Measurements from ENCODE around the gene YDJC. TPM values are rescaled to one million over a fixed set of nuclear protein-coding genes. Genes with fewer than 3 reads are reported as not detected.
A peak's percentile ranks its signal among the peaks of the same experiment; 100 is the strongest.

The YDJC gene
- total RNA-seq, 2 donors from 2014 or later: 45.7 to 63.0 TPM

DNA sequence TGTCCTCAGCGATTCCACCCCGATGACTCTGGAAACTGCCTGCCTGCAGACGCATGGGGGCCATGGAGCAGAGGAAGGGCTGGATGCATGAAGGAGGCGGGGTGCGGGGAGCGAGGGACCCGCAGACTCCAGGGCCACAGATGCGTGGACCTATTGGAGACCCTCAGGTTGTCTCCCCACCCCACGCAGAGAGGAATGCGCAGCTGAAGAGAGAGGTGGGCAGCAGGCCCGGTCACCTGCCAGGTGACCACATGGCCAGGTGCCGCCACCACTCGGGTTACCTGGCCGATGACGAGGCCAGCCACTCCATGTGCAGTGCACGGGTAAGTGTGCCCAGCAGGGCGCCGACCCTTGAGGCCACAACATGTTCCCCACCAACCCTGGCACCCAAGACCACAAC, 3.1 kb upstream of the YDJC start:
- WGBS, 2 donors: 95 to 96% methylated on average over 16 to 18 of the region's 18 CpGs
- intact Hi-C loops (cut with DNase I): no loop called here
- Histone ChIP-seq H3K27ac (no peak overlapping the region), H3K4me3 (no peak overlapping the region), H3K27me3 (no peaks in the 10 kb centered on the region), H3K9me3 (no peaks in the 10 kb centered on the region), H3K4me1 (peaks cover 18% of the 10 kb centered on the region), H3K36me3 (replicated peaks in 1 of 2; ENCODE audit: insufficient read depth in 1 of 2, low read depth in 2 of 2) (no peaks in the 10 kb centered on the region)
- ATAC-seq: no peak
- no peak for DNase-seq
- TF ChIP-seq, protein P1, sequence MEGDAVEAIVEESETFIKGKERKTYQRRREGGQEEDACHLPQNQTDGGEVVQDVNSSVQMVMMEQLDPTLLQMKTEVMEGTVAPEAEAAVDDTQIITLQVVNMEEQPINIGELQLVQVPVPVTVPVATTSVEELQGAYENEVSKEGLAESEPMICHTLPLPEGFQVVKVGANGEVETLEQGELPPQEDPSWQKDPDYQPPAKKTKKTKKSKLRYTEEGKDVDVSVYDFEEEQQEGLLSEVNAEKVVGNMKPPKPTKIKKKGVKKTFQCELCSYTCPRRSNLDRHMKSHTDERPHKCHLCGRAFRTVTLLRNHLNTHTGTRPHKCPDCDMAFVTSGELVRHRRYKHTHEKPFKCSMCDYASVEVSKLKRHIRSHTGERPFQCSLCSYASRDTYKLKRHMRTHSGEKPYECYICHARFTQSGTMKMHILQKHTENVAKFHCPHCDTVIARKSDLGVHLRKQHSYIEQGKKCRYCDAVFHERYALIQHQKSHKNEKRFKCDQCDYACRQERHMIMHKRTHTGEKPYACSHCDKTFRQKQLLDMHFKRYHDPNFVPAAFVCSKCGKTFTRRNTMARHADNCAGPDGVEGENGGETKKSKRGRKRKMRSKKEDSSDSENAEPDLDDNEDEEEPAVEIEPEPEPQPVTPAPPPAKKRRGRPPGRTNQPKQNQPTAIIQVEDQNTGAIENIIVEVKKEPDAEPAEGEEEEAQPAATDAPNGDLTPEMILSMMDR (IDR thresholded peaks at IDR 0.05): no peak
- TF ChIP-seq POLR2A (IDR thresholded peaks at IDR 0.05): no peak

DNA sequence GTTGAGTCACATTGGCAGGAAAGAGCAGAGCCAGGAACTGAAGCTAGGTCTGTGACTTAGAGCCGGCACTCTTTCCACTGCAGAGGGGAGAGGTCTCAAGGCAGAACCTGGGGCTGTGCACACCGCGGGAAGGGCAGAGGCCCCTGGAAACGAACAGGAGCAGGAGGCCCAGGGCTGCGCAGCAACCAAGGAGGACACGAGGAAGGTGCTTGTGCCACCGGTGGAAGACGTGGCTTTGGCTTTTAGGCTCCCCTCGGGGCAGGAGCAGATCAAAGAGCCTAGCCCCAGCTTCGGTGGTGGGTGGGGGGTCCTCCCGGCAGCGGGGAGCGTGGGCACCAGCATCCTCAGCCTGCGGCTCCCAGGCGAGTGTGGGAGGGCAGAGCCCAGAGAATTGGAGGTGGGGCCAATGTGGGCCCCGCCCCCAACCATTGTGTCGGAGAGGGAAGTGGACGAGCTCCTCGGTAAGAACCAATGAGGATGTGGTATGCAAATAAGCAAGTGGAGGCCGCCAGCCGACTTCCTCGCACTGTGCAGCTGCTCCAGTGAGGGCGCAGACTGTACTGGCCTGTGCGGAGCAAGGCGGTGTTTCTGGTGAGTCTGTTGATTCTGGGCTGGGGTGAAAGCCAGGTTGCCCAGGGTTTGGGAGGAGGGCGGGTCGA, 2.5 kb upstream of the YDJC start, which contains the start of gene CCDC116:
CCDC116 (plus strand) TSS at position 524 of the 659 bp plus-strand sequence. CDS start 422 bp downstream, outside the sequence.
- Histone ChIP-seq H3K27me3 (no peaks in the 10 kb centered on the region), H3K27ac (no peak within 1 kb of the TSS), H3K4me3 (no peak within 1 kb of the TSS), H3K36me3 (replicated peaks in 1 of 2; ENCODE audit: insufficient read depth in 1 of 2, low read depth in 2 of 2) (no peaks in the 10 kb centered on the region), H3K4me1 (peaks cover 22% of the 10 kb centered on the region), H3K9me3 (no peaks in the 10 kb centered on the region)
- intact Hi-C loops (cut with DNase I): no loop called here
- ATAC-seq (no peak), DNase-seq (no peak)
- 81 to 84% methylated on average over 21 to 24 of the region's 27 CpGs for WGBS, 2 donors
- no peak for TF ChIP-seq POLR2A (IDR thresholded peaks at IDR 0.05)
- TF ChIP-seq, protein P1 (IDR thresholded peaks at IDR 0.05): no peak

DNA sequence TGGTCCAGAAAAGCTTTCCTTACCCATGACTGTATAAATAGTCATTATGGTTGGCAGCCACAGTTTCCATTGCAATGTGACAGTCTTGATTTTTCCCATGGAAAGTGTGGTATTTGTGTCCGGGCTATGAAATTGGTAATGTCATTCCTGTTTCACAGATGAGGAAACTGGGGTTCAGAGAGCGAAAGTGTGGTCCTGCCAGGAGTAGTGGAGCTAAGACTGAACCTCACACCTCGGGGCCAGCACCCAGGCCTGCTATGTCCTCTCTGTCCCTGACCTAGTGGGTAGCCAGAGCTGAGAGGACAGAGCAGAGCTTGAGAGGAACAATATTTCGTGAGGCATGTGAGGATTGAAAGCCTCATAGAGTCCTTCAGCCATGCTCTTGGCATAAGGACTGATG, 1.2 kb upstream of the YDJC start:
- H3K27me3 ChIP-seq: no peaks in the 10 kb centered on the region
- TF ChIP-seq POLR2A (IDR thresholded peaks at IDR 0.05): no peak
- TF ChIP-seq, protein P1 (IDR thresholded peaks at IDR 0.05): no peak
- H3K9me3 ChIP-seq: no peaks in the 10 kb centered on the region
- H3K4me3 ChIP-seq: no peak overlapping the region
- ATAC-seq: no peak
- WGBS, 2 donors: 81 to 85% methylated on average over 4 of the region's 4 CpGs
- H3K36me3 ChIP-seq (replicated peaks in 1 of 2; ENCODE audit: insufficient read depth in 1 of 2, low read depth in 2 of 2): no peaks in the 10 kb centered on the region
- peaks cover 26% of the 10 kb centered on the region for H3K4me1 ChIP-seq
- intact Hi-C loops (cut with DNase I): no loop called here
- no peak overlapping the region for H3K27ac ChIP-seq
- DNase-seq: no peak

DNA sequence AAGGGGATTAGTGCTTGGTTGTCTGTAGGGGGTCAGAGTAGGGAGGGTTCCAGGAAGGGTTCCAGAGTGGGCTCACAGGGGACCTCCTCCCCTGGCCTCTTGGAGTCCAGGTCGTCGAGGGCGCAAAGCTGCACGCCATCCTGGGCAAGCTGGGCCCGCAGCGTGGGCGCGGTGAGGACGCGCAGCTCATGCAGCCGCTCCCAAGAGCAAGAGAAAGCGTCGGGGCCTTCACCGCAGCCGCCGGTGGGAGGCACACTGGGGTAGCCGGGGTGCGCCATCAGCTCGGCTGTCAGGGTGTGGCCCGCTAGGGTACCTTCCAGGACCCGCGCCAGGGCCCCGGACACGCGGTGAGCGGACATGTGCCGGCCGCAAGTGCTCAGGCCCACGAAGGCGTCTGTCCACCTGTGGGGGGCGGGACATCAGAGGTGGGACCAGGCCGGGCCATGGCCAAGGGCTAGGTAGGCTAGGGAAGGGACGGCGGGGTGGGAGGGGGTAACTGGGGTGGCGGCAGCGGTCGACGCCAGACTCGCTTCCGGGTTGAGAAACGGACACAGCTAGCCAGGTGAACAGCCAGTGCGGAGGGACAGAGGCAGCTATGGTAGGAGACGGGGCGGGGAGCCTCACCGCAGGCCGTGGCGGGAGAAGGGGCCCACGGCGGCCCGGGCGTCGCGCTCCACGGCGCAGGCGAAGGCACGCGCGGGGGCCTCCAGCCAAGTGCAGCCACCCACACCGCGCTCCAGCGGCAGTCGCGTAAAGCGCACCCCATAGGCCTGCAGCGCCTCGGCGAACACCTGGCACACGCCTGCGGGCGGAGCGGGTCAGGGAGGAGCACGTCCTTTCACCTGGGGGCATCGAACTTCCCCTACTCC, 1.2 kb downstream of the YDJC start:
- Histone ChIP-seq H3K9me3 (no peaks in the 10 kb centered on the region), H3K4me3 (peak overlapping the region in 1 of 2 donors; percentile 100), H3K36me3 (replicated peaks in 1 of 2; ENCODE audit: insufficient read depth in 1 of 2, low read depth in 2 of 2) (no peaks in the 10 kb centered on the region), H3K27me3 (no peaks in the 10 kb centered on the region), H3K4me1 (peaks cover 34% of the 10 kb centered on the region), H3K27ac (peak overlapping the region in 2 of 4 donors; percentile 91 to 94)
- DNase-seq (peak in 2 of 4 donors; percentile 13 to 33), ATAC-seq (no peak)
- intact Hi-C loops (cut with DNase I): no loop called here
- 58% methylated on average over 67 of the region's 74 CpGs; no CpG with 5 or more reads in 1 of the 2 donors for WGBS, 2 donors
- TF ChIP-seq POLR2A (IDR thresholded peaks at IDR 0.05): no peak
- TF ChIP-seq, protein P1 (IDR thresholded peaks at IDR 0.05): no peak
